ENCODE measurements around the gene GATAD1. TPM values are rescaled to one million over a fixed set of nuclear protein-coding genes. Genes with fewer than 3 reads are reported as not detected.
A peak's percentile ranks its signal among the peaks of the same experiment; 100 is the strongest.
"Not testable (repeated sequence)": the region's sequence is repeated elsewhere in the genome, so short reads cannot be mapped to it uniquely, and the experiment has no call there.

The GATAD1 gene
- total RNA-seq, 1 experiment from 2014 or later, result 24.6 TPM

DNA sequence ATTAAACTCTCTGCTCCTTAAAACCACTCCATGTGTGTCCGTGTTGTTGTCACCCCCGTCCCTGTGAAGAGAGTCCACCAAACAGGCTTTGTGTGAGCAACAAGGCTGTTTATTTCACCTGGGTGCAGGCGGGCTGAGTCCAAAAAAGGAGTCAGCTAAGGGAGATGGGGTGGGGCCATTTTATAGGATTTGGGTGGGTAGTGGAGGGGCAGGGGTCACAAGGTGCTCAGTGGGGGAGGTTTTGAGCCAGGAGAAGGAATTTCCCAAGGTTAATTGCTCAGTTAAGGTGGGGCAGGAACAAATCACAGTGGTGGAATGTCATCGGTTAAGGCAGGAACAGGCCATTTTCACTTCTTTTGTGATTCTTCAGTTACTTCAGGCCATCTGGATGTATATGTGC, 31.9 kb downstream of the GATAD1 start:
- DNase-seq (ENCODE audit: low read depth), result not testable (repeated sequence)

DNA sequence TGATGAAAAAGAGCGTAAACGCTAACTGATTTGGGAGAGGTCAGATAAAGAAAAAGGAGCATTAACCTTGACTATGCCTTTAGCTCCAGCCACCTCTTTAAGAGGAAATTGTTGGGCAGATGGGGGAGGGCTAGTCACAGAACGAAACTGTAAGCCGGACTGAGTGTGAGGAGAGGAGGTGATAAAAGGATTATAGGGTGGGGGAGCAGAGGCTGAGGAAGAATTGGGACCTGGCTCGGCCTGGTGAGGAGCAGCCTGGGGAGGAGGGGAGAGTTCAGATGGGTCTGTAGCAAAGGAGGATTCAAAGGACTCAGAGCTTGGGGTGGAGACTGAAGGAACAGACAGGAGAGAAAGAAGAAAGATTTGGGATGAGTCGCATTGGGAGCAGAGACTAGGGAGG, 36.3 kb downstream of the GATAD1 start:
- DNase-seq (ENCODE audit: low read depth), result not testable (repeated sequence)

DNA sequence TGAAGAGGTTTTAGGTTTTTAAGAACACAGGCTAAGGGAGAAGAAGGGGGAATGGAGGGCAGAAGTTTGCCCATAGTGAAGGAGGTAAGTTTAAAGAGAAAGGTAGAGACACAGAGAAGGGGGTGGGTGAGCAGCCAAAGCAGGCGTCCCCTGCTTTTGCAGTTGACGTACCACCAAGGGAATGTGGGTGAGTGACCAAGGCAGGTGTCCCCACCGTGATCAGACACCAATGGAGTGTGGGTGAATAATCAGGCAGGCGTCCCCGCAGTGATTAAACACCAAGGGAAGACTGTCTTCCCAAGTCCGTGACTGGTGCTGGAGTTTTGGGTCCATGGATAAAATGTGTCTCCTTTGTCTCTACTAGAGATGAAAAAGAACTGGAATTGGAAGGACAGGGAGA, 36.9 kb downstream of the GATAD1 start:
- DNase-seq (ENCODE audit: low read depth), result not testable (repeated sequence)

DNA sequence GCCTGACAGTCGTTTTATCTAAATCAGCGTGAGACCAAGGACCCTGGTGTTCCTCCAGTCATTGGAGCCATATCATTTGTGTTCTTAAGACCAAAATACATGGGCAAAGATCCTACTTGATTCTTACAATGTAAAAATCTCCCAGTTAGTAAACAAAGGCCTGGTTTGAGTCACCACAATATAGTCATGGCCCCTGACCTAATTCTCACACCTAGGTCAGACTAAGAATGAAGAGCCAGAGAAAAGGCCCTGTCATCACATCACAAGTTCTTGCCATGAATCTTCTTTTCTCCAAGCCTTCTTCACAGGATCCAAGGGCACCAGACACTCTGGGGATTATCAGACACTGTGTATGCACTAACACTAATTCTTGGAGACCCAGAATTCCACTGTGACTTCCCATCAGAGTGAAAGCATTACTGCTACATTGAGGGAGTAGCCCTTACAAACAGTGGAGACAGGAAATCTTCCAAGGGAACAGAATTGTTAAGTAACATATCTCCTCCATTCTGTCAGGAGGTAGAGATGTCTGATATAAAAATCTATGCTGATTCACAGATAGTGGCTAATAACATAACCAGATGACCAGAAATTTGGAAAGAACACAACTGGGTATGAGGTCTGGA, 38.1 kb downstream of the GATAD1 start:
- DNase-seq (ENCODE audit: low read depth), result no peak

DNA sequence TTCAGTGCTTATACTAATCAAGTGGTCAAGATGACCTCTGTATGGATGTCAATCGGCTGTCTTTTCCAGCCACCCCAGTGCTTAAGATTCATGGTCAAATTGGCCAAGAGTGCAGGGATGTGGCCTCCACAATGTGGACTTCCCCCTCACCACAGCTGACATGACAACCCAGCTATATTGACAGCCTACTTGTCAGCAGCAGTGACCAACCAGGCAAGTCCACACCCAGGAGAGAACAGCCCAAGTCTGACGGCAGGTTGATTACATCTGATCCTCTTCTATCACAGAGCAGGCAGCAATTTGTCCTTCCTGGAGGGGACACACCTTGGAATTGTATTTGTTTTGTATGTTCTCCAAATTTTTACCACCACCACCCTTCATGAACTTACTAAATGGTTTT, 38.7 kb downstream of the GATAD1 start:
- DNase-seq (ENCODE audit: low read depth), result no peak

DNA sequence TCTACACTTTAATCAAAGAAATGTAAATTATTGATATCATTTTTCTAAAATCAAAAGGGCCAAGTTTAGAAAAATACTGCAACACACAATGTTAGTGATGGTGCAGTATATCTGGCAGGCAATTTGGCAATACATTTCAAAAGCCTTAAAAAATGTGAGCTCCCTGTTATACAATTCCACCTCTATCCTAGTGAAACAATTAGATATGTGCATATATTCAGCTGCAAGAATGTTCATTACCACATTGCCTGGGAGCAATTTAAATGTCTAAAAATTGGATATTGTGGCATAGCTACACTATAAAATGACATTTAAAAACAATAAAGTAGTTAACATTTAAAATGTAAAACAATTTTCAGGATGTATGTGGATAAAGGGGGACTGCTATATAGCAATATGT, 40.5 kb downstream of the GATAD1 start:
- no peak for DNase-seq (ENCODE audit: low read depth)

DNA sequence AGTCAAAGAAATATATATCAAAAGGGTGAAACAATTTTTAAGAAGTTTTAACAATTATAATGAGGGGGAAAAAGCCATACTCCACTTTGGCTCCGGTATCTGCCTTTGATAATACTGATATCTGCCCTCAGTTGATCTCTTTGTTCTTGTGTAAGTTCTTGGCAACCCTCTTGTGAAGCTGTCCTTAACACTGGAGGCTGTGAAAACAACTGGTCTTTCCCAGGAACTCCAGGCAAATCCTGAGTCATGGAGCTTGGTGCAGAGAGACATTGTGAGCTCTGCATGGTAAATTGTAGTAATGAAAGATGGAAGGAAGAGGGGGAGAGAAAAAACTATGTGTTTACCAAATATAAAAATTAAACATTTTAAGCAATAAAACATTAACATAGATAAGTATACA, 42.4 kb downstream of the GATAD1 start:
- no peak for DNase-seq (ENCODE audit: low read depth)

DNA sequence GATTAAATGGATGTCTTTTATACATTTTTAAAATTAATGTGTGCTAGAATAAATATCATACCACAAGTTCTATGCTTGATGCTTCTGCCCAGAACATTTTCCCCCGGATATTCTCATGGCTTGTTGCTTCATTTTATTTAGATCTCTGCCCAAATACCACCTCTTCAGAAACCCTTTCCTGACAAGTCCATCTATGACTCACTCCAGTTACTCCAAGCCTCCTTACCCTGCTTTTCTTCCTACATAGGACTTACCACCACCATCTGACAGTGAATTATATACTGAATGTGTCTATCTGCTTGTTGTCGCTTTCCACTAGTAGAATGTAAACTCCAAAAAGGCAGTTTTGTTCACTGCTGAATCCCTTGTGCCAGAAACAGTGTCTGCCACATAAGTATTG, 49.6 kb downstream of the GATAD1 start:
- DNase-seq (ENCODE audit: low read depth), result peak; percentile 49

DNA sequence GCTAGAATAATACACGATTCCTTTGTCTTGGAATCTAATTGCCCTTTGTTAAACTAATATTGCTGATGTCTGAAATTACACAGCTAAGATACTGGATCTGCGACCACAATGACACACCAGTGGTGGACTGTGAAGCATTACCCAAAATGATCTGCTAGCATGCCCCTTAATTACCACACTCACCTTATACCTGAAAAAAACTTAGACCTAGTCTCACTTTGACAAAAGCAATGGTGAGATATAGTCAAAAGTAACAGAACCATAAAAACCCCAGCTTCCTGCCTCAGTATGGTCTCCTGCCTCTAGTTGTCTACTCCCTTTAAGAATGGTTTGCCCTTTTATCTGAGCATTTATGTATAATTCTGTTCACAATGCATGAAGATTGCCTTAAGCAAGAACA, 51.3 kb downstream of the GATAD1 start:
- no peak for DNase-seq (ENCODE audit: low read depth)

DNA sequence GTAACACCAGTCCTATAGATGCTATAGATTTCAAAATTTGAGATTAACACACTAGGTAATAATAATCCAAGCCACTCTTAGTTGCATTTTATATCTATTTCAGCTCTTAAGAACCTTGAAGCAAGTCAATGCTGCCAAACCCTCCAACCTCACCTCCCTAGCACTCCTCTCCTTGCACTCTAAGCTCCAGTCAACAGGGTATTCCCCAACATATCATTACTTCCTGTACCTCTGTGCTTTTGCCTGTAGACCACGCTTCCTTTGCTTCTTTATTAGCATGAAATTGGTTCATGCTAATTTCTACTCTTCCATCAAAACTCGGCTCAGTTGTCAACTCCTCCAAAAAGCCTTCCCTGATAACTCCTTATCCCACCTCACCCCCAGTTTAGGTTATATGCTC, 56.5 kb downstream of the GATAD1 start:
- DNase-seq (ENCODE audit: low read depth), result no peak

DNA sequence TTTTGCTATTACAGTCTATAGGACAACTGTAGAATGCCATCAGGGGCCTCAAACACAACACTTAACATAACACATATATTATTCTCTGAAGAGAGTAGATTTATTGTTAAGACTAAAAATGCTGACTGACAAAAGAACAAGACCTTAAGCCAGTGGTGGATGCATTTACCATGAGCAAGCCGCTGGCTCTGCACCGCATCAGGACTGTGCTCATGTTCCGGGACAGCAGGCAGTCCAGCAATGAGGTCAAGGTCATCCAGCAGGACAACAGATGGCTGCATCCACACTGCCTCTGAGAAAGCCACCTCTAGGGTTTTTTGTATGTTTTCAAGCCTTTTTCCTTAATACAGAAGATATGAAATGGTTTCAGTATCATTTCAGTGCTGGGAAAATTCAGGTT, 57.3 kb downstream of the GATAD1 start:
- DNase-seq (ENCODE audit: low read depth), result no peak

DNA sequence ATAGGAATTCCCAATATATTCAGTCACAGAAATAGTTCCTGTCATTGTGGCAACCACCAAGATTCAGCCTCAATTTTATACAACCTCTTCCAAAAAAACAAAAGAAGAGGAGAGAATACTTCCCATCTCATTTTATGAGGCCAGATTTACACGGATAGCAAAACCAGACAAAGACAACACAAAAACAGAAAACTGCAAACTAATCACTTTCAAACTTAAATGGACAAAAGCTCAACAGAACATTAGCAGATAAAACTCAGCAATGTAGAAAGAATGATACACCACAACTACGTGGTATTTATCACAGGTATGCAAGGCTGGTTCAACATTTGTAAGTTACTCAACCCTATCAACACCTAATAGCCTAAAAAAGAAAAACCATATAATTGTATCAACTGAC, 59.1 kb downstream of the GATAD1 start:
- no peak for DNase-seq (ENCODE audit: low read depth)

DNA sequence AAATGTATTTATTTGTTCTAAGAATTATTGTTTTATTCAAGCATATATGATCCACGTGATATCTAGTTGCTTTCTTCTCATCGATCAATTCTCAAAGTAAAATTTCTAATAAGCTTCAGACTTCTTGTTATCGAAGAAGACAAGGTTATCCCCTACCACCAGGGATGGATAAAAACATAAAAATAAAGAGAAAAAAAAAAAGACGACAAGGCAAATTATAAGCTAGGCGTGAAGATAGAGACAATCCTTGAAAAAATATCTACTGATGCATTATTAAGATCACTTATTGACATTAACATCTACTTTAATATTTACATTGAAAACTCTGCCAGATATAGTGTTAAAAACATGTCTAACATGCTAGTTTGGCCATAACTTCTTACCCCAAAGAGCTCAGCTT, 61.7 kb downstream of the GATAD1 start:
- DNase-seq (ENCODE audit: low read depth), result no peak

Other genes with a start within 250 kb of the GATAD1 start
- 32.0 and 33.7 TPM in 2 replicates for gene KRIT1, start 201.6 kb upstream of the GATAD1 start, total RNA-seq (2014; rRNA removed; shearing (Covaris generic))
- 20.4 and 26.8 TPM in 2 replicates for gene ANKIB1, start 201.5 kb upstream of the GATAD1 start, total RNA-seq (2014; rRNA removed; shearing (Covaris generic))
- gene ERVW-1, start 30.5 kb downstream of the GATAD1 start, total RNA-seq (2014; rRNA removed; shearing (Covaris generic)), result not detected in 2 replicates
- gene PEX1, start 81.0 kb downstream of the GATAD1 start, total RNA-seq (2014; rRNA removed; shearing (Covaris generic)), result 7.2 TPM in 2 replicates
- 9.1 TPM in 2 replicates for gene RBM48, start 81.3 kb downstream of the GATAD1 start, total RNA-seq (2014; rRNA removed; shearing (Covaris generic))
- gene FAM133B, start 142.9 kb downstream of the GATAD1 start, total RNA-seq (2014; rRNA removed; shearing (Covaris generic)), result 20.0 and 20.5 TPM in 2 replicates

Measured in HT1080 (cell line).